Right lobe of liver (tissue), 4 donors: Measurements from ENCODE around the gene KAZN.

Experiments
- POLR2A ChIP-seq: fragments of 450-650 bp; IDR thresholded peaks from one replicate; pipeline ENCODE4 v1.6.1; 2017; ENCODE audit warnings: antibody characterized with exemption, mild to moderate bottlenecking
- TF ChIP-seq, protein P1 (sequence below), 4 donors: fragments of 200-600 bp in 3 of 4; fragments of 450-650 bp in 1 of 4; IDR thresholded peaks; one replicate each; pipeline versions ENCODE4 v1.5.1 to v1.8.0; 2016 to 2022; ENCODE audit warnings: antibody characterized with exemption in 4 of 4, mild to moderate bottlenecking in 2 of 4
- donor health status: DM: no; HTN: no; CAD: no.
- donor health status: DM: no; HTN: no; CAD: no.
- donor health status: DM: no; HTN: yes; CAD: no.

DNA sequence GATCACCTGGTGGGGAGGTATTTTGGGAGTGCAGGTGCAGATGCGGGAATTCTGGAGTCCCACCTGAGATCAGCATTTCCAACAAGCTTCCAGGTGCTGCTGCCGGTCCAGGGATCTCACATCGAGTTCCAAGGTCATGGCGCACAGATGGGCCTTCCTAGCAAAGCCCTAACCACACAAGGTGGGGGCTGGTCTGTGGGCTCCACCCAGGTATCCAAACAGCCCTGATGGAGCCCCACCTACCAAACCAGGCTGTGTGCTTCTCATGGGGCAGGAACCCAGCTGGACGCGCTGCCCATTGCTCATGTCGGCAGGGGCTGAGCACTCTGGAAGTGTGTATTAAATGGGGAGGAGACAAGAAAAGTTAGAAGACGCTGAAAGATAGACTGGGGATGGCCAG is 520.1 kb downstream of the KAZN start:
- TF ChIP-seq, protein P1, sequence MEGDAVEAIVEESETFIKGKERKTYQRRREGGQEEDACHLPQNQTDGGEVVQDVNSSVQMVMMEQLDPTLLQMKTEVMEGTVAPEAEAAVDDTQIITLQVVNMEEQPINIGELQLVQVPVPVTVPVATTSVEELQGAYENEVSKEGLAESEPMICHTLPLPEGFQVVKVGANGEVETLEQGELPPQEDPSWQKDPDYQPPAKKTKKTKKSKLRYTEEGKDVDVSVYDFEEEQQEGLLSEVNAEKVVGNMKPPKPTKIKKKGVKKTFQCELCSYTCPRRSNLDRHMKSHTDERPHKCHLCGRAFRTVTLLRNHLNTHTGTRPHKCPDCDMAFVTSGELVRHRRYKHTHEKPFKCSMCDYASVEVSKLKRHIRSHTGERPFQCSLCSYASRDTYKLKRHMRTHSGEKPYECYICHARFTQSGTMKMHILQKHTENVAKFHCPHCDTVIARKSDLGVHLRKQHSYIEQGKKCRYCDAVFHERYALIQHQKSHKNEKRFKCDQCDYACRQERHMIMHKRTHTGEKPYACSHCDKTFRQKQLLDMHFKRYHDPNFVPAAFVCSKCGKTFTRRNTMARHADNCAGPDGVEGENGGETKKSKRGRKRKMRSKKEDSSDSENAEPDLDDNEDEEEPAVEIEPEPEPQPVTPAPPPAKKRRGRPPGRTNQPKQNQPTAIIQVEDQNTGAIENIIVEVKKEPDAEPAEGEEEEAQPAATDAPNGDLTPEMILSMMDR (IDR thresholded peaks at IDR 0.05) = no peak
- TF ChIP-seq POLR2A = no peak
